Esophagus (tissue), 2 donors: ENCODE results near the gene HTR6. TPM values are rescaled to one million over a fixed set of nuclear protein-coding genes. Genes with fewer than 3 reads are reported as not detected.

Experiments
- H3K27ac ChIP-seq, 2 donors: one replicate each; pipeline ENCODE4 v1.5.1; 2013; ENCODE audit warnings: low read depth in 2 of 2, mild to moderate bottlenecking in 2 of 2, inconsistent platforms in 1 of 2, low read length in 1 of 2, moderate library complexity in 1 of 2
- H3K27me3 ChIP-seq, 2 donors: one replicate each; pipeline ENCODE4 v1.6.1; 2013; ENCODE audit warnings: low read length in 2 of 2, control low read depth in 1 of 2, mild to moderate bottlenecking in 1 of 2; ENCODE audit not compliant: insufficient read depth in 2 of 2, control insufficient read depth in 1 of 2
- H3K36me3 ChIP-seq, 2 donors: one replicate each; pipeline ENCODE4 v1.6.1; 2013; ENCODE audit warnings: low read length in 1 of 2; ENCODE audit not compliant: control insufficient read depth in 2 of 2, insufficient read depth in 2 of 2
- H3K4me1 ChIP-seq, 2 donors: one replicate each; pipeline ENCODE4 v1.6.1; 2013; ENCODE audit warnings: low read length in 1 of 2; ENCODE audit not compliant: control insufficient read depth in 2 of 2, insufficient read depth in 2 of 2
- H3K4me3 ChIP-seq, 2 donors: one replicate each; pipeline ENCODE4 v1.5.1; 2013; ENCODE audit warnings: low read length in 2 of 2, mild to moderate bottlenecking in 2 of 2, low read depth in 1 of 2, moderate library complexity in 1 of 2
- H3K9me3 ChIP-seq, 2 donors: one replicate each; pipeline ENCODE4 v1.6.1; 2013; ENCODE audit warnings: mild to moderate bottlenecking in 2 of 2, low read depth in 1 of 2, low read length in 1 of 2, moderate library complexity in 1 of 2; ENCODE audit not compliant: control insufficient read depth in 2 of 2, insufficient read depth in 1 of 2
- WGBS, 2 donors: extraction: QIAGEN DNeasy Blood & Tissue Kit; methylation state at CpG; one replicate each; pipeline ENCODE4 v1.1.7; 2013; 5-methylcytosine and 5-hydroxymethylcytosine counted together
- polyA plus RNA-seq, 2 donors: library from polyadenylated mRNA; stranded (reverse); fragments of 200-250 nt; gene quantifications; one replicate each; pipeline ENCODE4 v1.2.3, GENCODE V29; 2013
- donor health status: healthy with polysubstance abuse.
- donor health status: Bipolar disorder and iron deficiency.

HTR6 gene
- under 1 TPM in 1 of 2 donors, not detected in 1; 0.02 TPM for polyA plus RNA-seq

DNA sequence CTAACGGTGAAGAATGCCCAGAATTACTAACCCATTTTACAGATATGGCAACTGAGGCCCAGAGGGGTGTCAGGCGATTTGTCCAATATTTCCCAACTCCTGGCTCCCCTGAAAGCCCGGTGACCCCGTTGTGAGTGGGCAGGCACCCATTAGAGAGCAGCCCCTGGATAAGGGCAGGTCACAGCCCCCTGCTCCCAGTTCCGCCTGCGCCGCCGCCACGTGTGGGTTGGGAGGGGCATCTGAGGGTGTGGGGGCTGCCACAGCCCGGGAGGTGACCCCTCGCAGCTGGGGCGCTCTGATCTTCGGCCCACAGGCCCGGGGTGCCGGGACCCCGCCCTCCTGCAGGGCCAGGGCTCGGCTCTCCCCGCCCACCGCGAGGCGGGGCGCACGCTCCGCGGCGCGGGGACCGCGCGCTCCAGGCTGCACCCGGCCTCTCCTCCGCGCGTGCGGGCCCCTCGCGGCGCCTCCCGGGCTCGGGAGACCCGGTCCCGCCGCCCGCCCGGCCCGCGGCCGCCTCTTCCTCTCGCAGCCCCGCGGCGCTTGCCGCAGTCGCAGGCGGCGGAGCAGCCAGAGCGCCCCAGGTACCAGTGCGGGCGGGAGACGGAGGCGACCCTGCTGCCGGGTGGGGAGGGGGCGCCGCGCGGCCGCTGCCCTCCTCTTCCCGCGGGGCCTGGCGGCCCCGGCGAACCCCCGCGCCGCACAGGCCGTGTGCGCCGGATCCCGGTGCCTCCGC, at the start of gene HTR6:
HTR6 (plus strand) TSS at position 423 of the 733 bp plus-strand sequence. CDS start 879 bp downstream, outside the sequence.
- Histone ChIP-seq H3K27ac (no peak within 1 kb of the TSS), H3K9me3 (peaks cover 0 to 9% of the 10 kb centered on the region in 2 donors), H3K4me3 (peak within 1 kb of the TSS in 1 of 2 donors; percentile 47), H3K4me1 (peaks cover 5 to 6% of the 10 kb centered on the region in 2 donors), H3K27me3 (peaks cover 0 to 20% of the 10 kb centered on the region in 2 donors), H3K36me3 (no peaks in the 10 kb centered on the region)
- WGBS, 2 donors = 2% methylated on average over 25 to 80 of the region's 80 CpGs

DNA sequence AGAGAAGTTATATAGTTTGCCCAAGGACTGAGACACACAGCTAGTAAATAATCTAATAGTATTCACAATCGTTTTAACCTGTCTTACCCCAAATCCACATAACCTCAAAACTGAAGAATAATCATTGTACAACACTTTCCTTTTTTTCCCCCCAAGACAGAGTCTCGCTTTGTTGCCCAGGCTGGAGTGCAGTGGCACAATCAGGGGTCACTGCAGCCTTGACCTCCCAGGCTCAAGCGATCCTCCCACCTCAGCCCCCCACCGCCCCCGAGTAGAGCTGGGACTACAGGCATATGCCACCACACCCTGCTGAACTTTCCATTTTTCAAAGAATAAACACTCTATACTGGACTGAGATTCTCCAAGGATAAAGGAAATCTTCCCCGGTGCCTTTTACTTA, 49.2 kb upstream of the HTR6 start:
- Histone ChIP-seq H3K9me3 (no peaks in the 10 kb centered on the region), H3K27me3 (no peaks in the 10 kb centered on the region), H3K4me3 (no peak overlapping the region), H3K36me3 (no peaks in the 10 kb centered on the region), H3K27ac (no peak overlapping the region), H3K4me1 (peaks cover 0 to 3% of the 10 kb centered on the region in 2 donors)
- 82% methylated on average over 6 of the region's 6 CpGs for WGBS, 2 donors

DNA sequence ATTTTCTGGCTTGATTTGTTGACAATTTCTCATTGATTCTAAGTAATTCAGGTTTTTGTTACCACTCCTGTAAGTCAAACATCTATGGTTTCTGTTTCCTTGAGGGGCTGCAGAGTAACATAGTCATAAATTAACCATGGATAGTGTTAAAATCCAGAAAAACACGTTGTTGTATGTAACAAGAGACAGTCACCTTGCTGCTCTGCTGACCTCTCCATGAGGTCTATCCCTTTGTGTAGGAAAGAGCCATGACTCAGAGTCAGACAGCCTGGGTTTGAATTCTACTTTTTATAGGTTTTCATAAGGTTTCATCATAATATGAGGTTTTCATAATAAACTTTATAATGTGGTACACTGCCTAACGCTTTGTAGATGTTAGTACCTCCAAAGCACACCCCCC, 48.2 kb upstream of the HTR6 start:
- Histone ChIP-seq H3K27me3 (no peaks in the 10 kb centered on the region), H3K27ac (no peak overlapping the region), H3K4me3 (no peak overlapping the region), H3K36me3 (no peaks in the 10 kb centered on the region), H3K4me1 (peaks cover 0 to 3% of the 10 kb centered on the region in 2 donors), H3K9me3 (no peaks in the 10 kb centered on the region)
- WGBS, 2 donors = 60 to 61% methylated on average over 2 of the region's 2 CpGs

DNA sequence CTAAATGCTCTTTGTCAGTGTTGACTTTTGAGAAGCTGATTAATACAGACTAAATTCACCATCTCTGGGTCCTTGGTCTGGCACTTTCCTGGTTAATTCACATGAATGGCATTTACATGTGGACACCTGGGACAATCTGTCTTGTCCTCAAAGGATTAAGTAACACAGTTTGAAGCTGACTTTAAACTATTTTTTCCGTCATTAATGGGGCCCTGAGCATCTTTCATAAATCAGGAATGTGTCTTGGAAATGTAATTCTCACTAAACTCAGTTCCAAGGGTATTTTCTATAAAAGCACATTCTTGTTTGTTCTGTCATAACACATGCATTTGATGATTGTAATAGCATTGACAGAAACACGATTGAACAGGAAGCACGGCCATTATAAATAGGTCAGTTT, 47.3 kb upstream of the HTR6 start:
- Histone ChIP-seq H3K27me3 (no peaks in the 10 kb centered on the region), H3K27ac (no peak overlapping the region), H3K4me1 (peaks cover 0 to 3% of the 10 kb centered on the region in 2 donors), H3K9me3 (no peaks in the 10 kb centered on the region), H3K4me3 (no peak overlapping the region), H3K36me3 (no peaks in the 10 kb centered on the region)
- 52 to 60% methylated on average over 3 of the region's 3 CpGs for WGBS, 2 donors

DNA sequence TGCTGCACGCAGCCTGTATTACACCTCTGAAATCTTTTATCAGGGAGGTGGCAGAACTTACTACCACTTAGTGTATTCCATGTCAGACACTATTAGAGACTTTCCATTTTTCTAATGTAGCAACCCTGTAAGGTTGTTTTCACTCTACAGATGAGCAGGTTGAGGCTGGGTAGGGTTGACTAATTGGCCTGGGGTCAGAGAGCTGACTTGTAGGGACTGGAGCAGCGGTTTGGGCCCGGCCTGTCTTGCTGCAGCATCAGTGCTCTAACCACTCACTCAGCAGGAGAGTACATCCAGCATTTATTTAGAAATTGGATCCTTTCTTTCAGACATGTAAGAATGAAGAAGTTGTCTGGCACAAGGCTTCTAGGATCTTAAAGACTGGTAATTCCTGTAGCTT, 46.2 kb upstream of the HTR6 start:
- Histone ChIP-seq H3K27ac (peak overlapping the region in 1 of 2 donors; percentile 37), H3K36me3 (no peaks in the 10 kb centered on the region), H3K4me1 (peaks cover 0 to under 1% of the 10 kb centered on the region in 2 donors), H3K9me3 (no peaks in the 10 kb centered on the region), H3K27me3 (no peaks in the 10 kb centered on the region), H3K4me3 (no peak overlapping the region)
- WGBS, 2 donors = 54% methylated on average over 3 of the region's 3 CpGs

DNA sequence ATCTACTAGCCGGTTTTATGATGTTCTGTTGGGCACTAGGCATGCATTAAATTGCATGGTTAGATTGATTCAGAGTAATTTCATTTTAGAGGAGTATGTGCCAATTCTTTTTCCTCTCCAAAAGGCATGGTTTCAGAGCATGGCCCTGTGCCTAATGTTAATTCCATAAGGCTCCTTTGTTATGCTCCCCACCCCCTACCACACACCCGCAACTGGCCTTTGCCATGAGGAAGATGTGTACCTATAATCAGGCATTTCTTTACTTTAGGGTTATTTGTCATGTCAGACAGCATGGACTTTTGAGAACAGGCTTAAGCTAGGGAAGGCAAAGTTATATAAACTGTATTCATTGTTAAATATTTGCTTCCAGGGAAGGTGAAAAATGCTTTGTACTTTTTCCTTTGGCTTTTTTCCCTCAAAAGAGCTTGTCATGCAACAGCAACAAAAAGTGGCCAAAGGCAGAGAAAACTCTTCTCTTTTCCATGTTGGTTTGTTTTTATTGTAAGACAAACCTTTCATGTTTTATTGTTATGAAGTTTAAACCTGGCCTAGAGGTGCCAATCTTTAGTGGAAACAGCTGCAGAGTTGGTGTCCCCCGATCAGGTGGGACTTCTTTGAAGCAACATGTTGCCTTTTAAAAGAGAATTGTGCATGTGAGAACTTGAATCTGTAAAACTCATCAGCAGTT, 44.8 kb upstream of the HTR6 start:
- no peak overlapping the region for H3K4me3 ChIP-seq
- 28 to 33% methylated on average over 3 of the region's 3 CpGs for WGBS, 2 donors
- peak overlapping the region in 1 of 2 donors; percentile 8 for H3K27ac ChIP-seq
- H3K36me3 ChIP-seq = peaks cover 4 to 6% of the 10 kb centered on the region in 2 donors
- H3K27me3 ChIP-seq = no peaks in the 10 kb centered on the region
- H3K4me1 ChIP-seq = no peaks in the 10 kb centered on the region
- no peaks in the 10 kb centered on the region for H3K9me3 ChIP-seq

DNA sequence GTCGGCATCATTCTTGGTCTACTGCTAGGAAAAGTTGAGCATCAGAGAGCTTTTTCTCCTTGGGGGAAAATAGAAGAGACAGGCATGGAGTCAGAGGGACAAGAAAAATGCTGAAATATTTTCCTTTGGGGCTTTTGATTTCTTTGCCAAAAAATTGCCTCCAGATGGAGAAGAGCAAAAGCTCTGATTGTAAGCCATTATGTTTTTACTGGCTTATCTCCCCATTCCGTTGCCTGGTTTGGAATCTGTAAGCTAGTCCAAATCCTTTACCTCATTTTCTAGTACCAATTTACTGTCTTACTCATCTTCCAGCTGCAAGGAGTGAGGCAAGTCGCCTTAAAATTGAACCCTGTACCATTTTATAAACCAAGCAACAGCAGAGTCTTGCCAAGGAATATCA, 43.9 kb upstream of the HTR6 start:
- H3K4me1 ChIP-seq = no peaks in the 10 kb centered on the region
- H3K36me3 ChIP-seq = peaks cover 8 to 10% of the 10 kb centered on the region in 2 donors
- H3K9me3 ChIP-seq = no peaks in the 10 kb centered on the region
- no peak overlapping the region for H3K4me3 ChIP-seq
- peak overlapping the region; percentile 28 to 35 for H3K27ac ChIP-seq
- 34 to 50% methylated on average over 3 of the region's 3 CpGs for WGBS, 2 donors
- no peaks in the 10 kb centered on the region for H3K27me3 ChIP-seq

DNA sequence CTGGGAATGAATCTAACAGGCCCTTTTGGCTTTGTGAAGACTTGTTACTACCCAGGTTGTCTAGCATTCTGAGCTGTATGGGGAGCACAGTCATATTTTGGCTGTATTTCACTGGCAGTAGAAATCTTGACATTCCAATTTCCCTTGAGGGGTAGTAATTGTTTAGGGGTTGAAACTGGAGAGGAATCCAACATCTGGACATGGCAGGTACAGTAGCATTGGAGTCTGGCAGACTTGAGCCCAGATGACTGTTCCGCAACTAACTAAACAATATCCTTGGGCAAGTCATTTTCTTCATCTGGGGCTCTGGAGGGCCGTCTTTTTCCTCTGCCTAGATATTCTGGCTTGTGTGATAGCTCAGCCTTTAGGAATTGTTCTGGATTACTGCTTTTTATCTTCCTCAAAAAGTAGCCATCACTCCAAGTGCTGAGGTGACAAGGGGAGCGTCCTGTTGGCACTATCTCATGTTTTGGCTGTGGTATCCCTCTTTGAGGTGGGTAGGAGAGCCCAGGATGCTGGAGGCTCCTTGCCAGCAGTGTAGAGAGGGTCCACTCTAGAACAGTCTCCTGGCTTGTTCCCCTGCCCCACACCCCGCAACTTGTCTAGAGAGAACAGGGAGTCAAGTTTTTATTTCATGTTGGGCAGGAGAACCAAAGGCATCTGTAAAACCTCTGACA, 43.3 kb upstream of the HTR6 start:
- Histone ChIP-seq H3K36me3 (peaks cover 10 to 12% of the 10 kb centered on the region in 2 donors), H3K27ac (peak overlapping the region; percentile 28 to 35), H3K4me1 (no peaks in the 10 kb centered on the region), H3K4me3 (no peak overlapping the region), H3K27me3 (no peaks in the 10 kb centered on the region), H3K9me3 (no peaks in the 10 kb centered on the region)
- WGBS, 2 donors = 71 to 75% methylated on average over 4 of the region's 4 CpGs

DNA sequence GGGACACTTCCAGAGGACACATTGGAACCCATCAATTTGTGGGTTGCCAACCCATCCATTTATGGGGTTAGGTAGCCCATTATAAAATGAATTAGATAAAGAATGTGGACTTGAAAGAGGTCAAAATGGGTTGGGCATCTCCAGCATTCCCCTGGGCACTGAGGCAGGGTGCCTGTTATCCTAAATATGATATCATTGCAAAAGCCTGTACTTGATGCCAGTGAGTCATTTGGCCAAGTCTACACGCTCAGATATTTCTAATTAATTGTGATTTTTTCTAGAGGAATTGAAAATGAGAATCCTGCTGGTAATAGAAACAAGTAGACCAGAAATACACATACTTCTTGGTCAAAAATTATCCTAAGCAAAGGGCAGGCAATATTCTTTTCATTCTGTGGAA, 42.5 kb upstream of the HTR6 start:
- Histone ChIP-seq H3K9me3 (no peaks in the 10 kb centered on the region), H3K4me3 (no peak overlapping the region), H3K36me3 (peaks cover 16 to 17% of the 10 kb centered on the region in 2 donors), H3K27me3 (no peaks in the 10 kb centered on the region), H3K27ac (no peak overlapping the region), H3K4me1 (no peaks in the 10 kb centered on the region)
- WGBS, 2 donors = 34 to 41% methylated on average over 1 of the region's 1 CpG
